ENCODE results near the gene TRABD2B.

DNA sequence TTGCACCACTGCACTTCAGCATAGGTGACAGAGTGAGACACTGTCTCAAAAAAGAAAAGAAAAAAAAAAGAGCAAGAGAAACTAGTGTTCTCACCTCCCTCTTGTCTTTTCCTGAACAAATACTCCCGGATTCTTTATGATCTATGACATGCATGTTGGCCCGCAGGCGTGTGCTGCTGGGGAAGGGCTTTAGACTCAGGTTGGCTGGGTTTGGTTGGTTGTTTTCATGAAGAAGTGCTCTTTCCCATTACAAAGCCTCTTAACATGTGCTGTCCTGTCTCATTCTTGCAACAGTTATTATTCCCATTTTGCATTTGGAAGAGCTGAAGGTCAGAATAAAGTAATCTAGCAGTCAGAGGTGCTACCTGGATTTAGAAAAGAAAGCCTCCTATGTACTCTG lies 79.5 kb downstream of the TRABD2B start:
- TF ChIP-seq SIN3A (IDR thresholded peaks at IDR 0.05; ENCODE audit: borderline replicate concordance, insufficient read depth, low read length) = no peak
- TF ChIP-seq, protein P1, sequence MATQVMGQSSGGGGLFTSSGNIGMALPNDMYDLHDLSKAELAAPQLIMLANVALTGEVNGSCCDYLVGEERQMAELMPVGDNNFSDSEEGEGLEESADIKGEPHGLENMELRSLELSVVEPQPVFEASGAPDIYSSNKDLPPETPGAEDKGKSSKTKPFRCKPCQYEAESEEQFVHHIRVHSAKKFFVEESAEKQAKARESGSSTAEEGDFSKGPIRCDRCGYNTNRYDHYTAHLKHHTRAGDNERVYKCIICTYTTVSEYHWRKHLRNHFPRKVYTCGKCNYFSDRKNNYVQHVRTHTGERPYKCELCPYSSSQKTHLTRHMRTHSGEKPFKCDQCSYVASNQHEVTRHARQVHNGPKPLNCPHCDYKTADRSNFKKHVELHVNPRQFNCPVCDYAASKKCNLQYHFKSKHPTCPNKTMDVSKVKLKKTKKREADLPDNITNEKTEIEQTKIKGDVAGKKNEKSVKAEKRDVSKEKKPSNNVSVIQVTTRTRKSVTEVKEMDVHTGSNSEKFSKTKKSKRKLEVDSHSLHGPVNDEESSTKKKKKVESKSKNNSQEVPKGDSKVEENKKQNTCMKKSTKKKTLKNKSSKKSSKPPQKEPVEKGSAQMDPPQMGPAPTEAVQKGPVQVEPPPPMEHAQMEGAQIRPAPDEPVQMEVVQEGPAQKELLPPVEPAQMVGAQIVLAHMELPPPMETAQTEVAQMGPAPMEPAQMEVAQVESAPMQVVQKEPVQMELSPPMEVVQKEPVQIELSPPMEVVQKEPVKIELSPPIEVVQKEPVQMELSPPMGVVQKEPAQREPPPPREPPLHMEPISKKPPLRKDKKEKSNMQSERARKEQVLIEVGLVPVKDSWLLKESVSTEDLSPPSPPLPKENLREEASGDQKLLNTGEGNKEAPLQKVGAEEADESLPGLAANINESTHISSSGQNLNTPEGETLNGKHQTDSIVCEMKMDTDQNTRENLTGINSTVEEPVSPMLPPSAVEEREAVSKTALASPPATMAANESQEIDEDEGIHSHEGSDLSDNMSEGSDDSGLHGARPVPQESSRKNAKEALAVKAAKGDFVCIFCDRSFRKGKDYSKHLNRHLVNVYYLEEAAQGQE (IDR thresholded peaks at IDR 0.05; ENCODE audit: insufficient read depth in 1 of 2, low read depth in 2 of 2, low read length in 2 of 2) = no peak
- no peak for TF ChIP-seq POLR2AphosphoS5 (IDR thresholded peaks at IDR 0.05; ENCODE audit: low read depth, low read length)
- TF ChIP-seq TAF1 (IDR thresholded peaks at IDR 0.05; ENCODE audit: borderline replicate concordance, insufficient read depth, low read length) = no peak

Measured in PFSK-1 (cell line).